ENCODE measurements around the gene ALG3. TPM values are rescaled to one million over a fixed set of nuclear protein-coding genes. Genes with fewer than 3 reads are reported as not detected.

ALG3 gene
- total RNA-seq, 8 experiments from 2014 or later, result 19.9 to 65.3 (median 42.0) TPM

DNA sequence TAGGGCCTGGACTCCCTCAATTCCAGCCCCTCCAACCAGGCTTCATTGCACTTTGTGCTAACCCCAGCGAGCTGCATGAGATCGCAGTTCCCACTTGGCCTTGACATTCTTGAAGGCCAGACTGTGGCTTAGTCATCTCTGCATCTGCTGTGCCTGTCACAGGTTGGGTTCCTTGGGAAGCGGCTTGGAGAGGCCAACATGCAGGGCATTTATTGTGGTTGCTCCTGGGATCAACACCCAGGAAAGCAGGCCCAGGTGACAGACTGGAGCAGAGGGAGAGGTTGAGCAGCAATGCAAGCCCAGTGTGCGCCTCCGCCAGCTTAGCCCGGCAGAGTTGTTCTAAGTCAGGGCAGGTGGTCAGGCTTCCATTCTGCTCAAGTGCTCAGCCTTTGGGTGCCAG, 52.2 kb downstream of the ALG3 start:
- 60 to 100% (median 100%) methylated on average over 1 to 2 of the region's 6 CpGs; no CpG with 5 or more reads in 4 of the 10 experiments for WGBS, 10 experiments
- Histone ChIP-seq H3K27ac (no peak overlapping the region), H3K4me1 (replicated peaks in 1 of 2) (no peaks in the 10 kb centered on the region), H3K4me3 (no peak overlapping the region)
- in situ Hi-C loops (cut with MboI; ENCODE audit: low pct_unique_long_range_greater_than_20kb in 2 of 9, low sequenced_read_pairs in 9 of 9, unreplicated experiment in 9 of 9), result no loop called here
- no peak for ATAC-seq (replicated peaks in 6 of 8)

DNA sequence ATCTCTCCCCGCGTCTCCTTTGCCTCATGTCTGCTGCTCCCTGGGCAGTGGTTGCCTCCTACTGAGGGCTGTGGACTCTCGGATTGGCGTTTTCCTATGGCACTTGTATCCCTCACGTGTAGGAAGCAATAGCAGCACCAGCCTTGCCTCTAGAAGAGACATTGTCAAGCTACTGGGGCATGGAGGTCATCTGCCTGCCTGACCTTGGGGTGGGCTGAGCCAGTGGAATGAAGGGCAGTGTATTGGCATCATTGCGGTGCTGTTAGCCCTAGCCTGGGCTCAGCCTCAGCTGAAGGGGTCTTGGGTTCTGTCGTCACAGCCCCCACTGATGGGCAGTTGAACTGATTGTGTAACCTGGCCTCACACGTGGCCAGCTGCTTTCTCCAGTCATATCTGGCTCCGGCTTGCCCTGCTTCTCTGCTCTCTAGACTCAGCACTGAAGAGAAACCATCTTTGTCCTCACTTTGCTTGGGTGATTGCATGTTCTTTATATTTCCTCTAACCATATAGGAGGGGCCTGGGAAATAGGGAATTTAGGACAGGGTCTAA, 54.7 kb downstream of the ALG3 start:
- Histone ChIP-seq H3K4me1 (replicated peaks in 1 of 2) (no peaks in the 10 kb centered on the region), H3K4me3 (no peak overlapping the region), H3K27ac (no peak overlapping the region)
- in situ Hi-C loops (cut with MboI; ENCODE audit: low pct_unique_long_range_greater_than_20kb in 2 of 9, low sequenced_read_pairs in 9 of 9, unreplicated experiment in 9 of 9), result no loop called here
- no peak for ATAC-seq (replicated peaks in 6 of 8)
- 29 to 100% (median 90%) methylated on average over 2 to 3 of the region's 9 CpGs; no CpG with 5 or more reads in 5 of the 10 experiments for WGBS, 10 experiments

DNA sequence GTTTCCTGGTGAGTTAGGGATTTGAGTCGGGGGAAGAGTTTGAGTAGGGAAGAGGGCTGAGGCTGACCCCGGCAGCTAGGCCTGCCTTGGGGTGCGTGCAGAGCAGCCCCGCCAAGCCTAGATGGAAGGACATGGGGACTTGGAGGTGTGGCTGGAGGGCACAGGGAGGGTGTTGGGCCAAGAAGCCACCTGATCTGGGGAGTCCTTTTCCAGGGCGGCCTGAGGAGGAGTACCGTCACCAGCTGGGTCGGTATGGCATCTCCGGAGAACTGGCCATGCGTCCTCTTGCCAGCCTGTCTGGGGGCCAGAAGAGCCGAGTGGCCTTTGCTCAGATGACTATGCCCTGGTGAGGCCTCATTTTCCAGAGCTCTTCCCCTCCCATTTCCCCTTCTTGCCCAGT, 55.9 kb downstream of the ALG3 start:
- H3K4me1 ChIP-seq (replicated peaks in 1 of 2), result no peaks in the 10 kb centered on the region
- in situ Hi-C loops (cut with MboI; ENCODE audit: low pct_unique_long_range_greater_than_20kb in 2 of 9, low sequenced_read_pairs in 9 of 9, unreplicated experiment in 9 of 9), result no loop called here
- H3K27ac ChIP-seq, result no peak overlapping the region
- H3K4me3 ChIP-seq, result no peak overlapping the region
- 100% methylated on average over 2 to 3 of the region's 10 CpGs; no CpG with 5 or more reads in 8 of the 10 experiments for WGBS, 10 experiments
- no peak for ATAC-seq (replicated peaks in 6 of 8)

Other genes with a start within 250 kb of the ALG3 start
- 10 to 100 TPM; 25.7 to 93.7 (median 36.4) TPM for gene ABCC5, start 231.1 kb downstream of the ALG3 start, total RNA-seq
- not detected for gene HTR3D, start 217.2 kb downstream of the ALG3 start, total RNA-seq
- gene HTR3C, start 195.9 kb downstream of the ALG3 start, total RNA-seq, result not detected
- gene HTR3E, start 151.9 kb downstream of the ALG3 start, total RNA-seq, result under 1 TPM in 7 of 8 experiments, not detected in 1; 0.05 to 0.49 (median 0.25) TPM
- 10 to 100 TPM; 24.7 to 60.9 (median 37.4) TPM for gene EIF2B5, start 113.6 kb downstream of the ALG3 start, total RNA-seq
- 10 to 100 TPM; 23.1 to 64.8 (median 34.6) TPM for gene DVL3, start 93.6 kb downstream of the ALG3 start, total RNA-seq
- gene AP2M1, start 74.1 kb downstream of the ALG3 start, total RNA-seq, result 100 to 1,000 TPM; 218 to 443 (median 274) TPM
- 10 to 100 TPM; 21.6 to 67.9 (median 40.6) TPM for gene ABCF3, start 62.8 kb downstream of the ALG3 start, total RNA-seq
- 1 to 10 TPM in 5 of 8 experiments, under 1 TPM in 3; 0.36 to 3.3 (median 1.7) TPM for gene VWA5B2, start 19.4 kb downstream of the ALG3 start, total RNA-seq
- gene EEF1AKMT4, start 710 bp upstream of the ALG3 start, total RNA-seq, result 10 to 100 TPM in 2 of 8 experiments, 1 to 10 TPM in 6; 4.6 to 15.0 (median 8.0) TPM
- 10 to 100 TPM in 1 of 8 experiments, 1 to 10 TPM in 4, under 1 TPM in 1, not detected in 2; 0.31 to 16.2 (median 6.5) TPM for gene CAMK2N2, start 12.6 kb upstream of the ALG3 start, total RNA-seq
- 1 to 10 TPM in 1 of 8 experiments, under 1 TPM in 6, not detected in 1; 0.05 to 1.1 (median 0.46) TPM for gene ECE2, start 27.1 kb upstream of the ALG3 start, total RNA-seq
- 100 to 1,000 TPM; 130 to 248 (median 185) TPM for gene PSMD2, start 50.3 kb upstream of the ALG3 start, total RNA-seq
- 100 to 1,000 TPM; 103 to 454 (median 182) TPM for gene EIF4G1, start 65.6 kb upstream of the ALG3 start, total RNA-seq
- 10 to 100 TPM in 6 of 8 experiments, 1 to 10 TPM in 2; 7.1 to 46.1 (median 30.7) TPM for gene FAM131A, start 88.6 kb upstream of the ALG3 start, total RNA-seq
- 10 to 100 TPM in 5 of 8 experiments, 1 to 10 TPM in 3; 6.1 to 30.9 (median 13.1) TPM for gene CLCN2, start 112.6 kb upstream of the ALG3 start, total RNA-seq
- 100 to 1,000 TPM in 3 of 8 experiments, 10 to 100 TPM in 5; 61.7 to 120 (median 98.1) TPM for gene POLR2H, start 112.7 kb upstream of the ALG3 start, total RNA-seq
- gene THPO, start 129.2 kb upstream of the ALG3 start, total RNA-seq, result 1 to 10 TPM in 2 of 8 experiments, under 1 TPM in 6; 0.22 to 1.4 (median 0.53) TPM
- 10 to 100 TPM in 1 of 8 experiments, 1 to 10 TPM in 7; 1.1 to 17.5 (median 4.5) TPM for gene CHRD, start 131.1 kb upstream of the ALG3 start, total RNA-seq